Measurements from ENCODE around the gene KCTD7.

DNA sequence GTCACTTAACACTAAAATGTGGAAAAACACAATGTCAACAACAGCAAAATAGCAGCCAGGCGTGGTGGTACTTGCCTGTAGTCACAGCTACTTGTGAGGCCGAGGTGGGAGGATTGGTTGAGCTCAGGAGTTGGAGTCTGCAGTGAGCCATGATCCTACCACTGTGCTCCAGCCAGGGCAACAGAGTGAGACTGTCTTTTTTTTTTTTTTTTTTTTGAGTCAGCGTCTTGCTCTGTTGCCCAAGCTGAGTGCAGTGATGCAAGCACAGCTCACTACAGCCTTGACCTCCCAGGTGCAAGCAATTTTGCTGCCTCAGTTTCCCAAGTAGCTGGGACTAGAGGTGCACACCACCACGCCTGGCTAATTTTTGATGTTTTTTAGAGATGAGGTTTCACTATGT is 6.1 kb downstream of the KCTD7 start:
- TF ChIP-seq REST (IDR thresholded peaks at IDR 0.05; ENCODE audit: insufficient read depth in 1 of 2, low read depth in 2 of 2, low read length in 2 of 2) (no peak), POLR2AphosphoS5 (IDR thresholded peaks at IDR 0.05; ENCODE audit: low read depth, low read length) (no peak)

All from PFSK-1 (cell line).